Measurements from ENCODE around the gene TMED8.
"Not testable (repeated sequence)": the region's sequence is repeated elsewhere in the genome, so short reads cannot be mapped to it uniquely, and the experiment has no call there.

Gene TMED8, protein sequence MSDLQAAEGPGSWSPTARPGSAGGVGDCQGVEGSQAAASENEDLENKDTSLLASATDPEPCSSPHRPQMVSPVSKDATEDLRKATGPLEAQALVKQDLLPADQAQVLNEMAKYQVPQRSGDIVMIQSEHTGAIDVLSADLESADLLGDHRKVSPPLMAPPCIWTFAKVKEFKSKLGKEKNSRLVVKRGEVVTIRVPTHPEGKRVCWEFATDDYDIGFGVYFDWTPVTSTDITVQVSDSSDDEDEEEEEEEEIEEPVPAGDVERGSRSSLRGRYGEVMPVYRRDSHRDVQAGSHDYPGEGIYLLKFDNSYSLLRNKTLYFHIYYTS

DNA sequence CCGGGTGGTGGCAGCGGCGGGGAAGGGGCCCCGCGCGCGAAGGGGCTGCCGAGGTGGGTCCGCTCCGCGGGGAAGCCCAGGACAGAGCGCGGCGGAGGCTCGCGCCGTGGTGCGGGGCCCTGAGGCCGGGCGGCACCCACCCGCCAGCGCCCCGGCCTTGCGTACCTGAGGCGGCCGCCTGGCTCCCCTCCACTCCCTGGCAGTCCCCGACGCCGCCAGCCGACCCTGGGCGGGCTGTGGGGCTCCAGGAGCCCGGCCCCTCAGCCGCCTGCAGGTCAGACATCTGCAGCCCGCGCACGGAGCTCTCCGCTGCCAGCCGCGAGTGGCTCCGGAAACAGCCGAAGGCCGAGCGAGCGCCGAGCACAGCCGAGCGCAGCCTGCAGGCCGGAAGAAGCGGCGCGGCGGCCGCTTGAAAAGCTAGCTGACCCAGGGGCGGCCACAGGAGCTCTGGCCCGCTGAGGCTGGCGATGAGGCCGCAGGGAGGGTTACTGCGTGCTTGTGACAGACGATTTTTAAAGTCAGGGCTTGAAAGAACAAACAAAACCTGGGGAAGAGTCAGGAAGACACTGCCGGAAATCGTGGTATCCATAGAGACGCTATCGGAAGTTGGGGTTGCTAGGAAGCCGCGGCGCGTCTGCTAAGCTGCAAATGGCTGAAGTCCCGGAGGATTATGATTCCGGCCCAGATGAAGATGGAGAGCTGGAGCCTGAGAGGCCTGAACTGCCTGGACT lies at the start of gene TMED8, which contains the start of gene SAMD15:
Gene TMED8, minus strand, starts transcription at position 324 of the 731 bp plus-strand sequence. Its CDS starts 41 bp downstream, at position 283.
Gene SAMD15, plus strand, starts transcription at position 609 of the 731 bp plus-strand sequence. Its CDS starts 40 bp downstream, at position 649.
- DNase-seq: peak; percentile 85

DNA sequence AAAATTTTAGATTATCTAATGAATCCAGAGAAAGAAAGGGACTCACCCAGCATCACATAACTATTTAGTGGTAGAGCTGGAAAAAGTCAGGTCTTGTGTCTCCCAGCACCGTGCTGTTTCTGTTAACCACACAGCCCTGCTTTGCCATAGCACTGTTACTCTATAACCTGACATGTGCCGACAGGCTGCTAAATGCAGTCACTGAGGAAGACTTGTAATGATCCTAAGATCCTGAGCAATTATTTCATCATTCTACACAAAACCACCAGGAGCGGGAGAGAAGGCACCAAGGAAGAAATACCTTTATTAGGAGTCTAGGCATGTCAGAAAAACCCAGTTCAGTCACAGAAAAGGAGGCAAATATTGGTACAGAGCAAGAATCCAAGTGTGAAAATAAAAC lies 49.5 kb upstream of the TMED8 start:
- DNase-seq: no peak

DNA sequence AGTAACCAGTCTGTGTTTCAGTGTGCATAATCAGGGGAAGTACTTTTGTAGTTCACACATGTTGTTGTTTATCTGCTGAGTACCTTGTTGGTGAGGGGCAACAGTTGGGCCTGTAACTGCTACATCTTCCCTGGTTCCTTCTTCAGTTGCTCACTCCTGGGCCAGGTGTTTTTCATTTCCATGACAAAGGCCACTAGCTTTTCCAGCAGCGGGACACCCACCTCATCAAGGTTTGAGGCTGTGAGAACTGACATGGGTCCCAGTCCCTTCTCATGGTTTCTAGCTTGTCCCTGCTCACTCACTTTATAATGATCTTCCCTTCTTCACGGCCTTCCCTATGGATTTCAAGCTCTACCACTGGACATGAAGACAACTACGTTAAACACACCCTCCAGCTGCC lies 48.0 kb upstream of the TMED8 start:
- no peak for DNase-seq

DNA sequence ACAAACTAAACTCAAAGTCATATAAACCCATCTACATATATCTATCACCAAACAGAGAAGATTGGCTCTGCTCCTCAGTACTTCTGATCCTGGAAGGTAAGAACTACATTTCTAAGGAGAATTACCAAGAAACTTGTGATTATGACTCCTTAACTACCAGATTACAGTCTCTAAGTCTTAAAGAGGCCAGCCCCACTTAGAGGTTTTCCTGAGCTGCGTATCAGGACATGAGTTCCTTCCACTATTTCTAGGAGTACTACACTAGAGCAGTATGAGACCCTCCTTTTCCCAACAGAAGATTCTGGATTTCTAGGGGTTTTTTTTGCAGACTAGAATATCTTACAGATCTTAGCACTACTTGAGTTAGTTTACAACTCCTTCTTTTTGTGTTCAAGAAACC lies 46.5 kb upstream of the TMED8 start, which contains the start of gene NOXRED1:
Gene NOXRED1, minus strand, starts transcription at position 101 of the 400 bp plus-strand sequence. CDS start 634 bp downstream, outside the sequence.
- DNase-seq: no peak

DNA sequence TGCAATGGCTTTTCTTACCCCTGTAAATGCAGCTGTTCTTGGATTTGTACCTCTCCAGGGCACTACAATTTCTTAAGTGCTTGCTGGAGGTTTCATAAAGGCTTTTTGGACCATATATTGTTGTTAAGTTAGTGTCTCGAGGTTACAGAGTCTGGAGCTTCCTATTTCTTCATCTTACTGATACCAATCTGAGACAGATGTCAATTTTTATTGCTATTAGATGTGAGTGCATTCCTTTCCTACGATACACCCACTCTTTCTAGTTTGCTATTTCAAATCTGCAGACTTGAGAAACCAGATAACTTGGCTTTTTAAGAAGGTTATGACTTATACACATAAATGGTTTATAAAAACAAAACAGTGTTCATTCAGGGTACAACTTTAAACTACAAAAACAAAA lies 44.3 kb upstream of the TMED8 start:
- no peak for DNase-seq

GRCh38 chr14:77416836-77417235 lies 39.9 kb upstream of the TMED8 start:
- DNase-seq: no peak

DNA sequence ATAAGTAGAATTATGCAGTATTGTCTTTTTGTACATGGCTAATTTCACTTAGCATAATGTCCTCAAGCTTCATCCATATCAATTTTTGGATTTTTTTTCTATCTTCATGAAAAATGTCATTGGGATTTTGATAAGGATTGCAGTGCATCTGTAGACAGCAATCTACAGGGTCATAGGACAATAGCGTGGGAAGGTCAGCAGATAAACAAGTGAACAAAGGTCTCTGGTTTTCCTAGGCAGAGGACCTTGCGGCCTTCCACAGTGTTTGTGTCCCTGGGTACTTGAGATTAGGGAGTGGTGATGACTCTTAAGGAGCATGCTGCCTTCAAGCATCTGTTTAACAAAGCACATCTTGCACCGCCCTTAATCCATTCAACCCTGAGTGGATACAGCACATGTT lies 39.2 kb upstream of the TMED8 start:
- not testable (repeated sequence) for DNase-seq

GRCh38 chr14:77415403-77416030 lies 38.6 kb upstream of the TMED8 start:
- not testable (repeated sequence) for DNase-seq

DNA sequence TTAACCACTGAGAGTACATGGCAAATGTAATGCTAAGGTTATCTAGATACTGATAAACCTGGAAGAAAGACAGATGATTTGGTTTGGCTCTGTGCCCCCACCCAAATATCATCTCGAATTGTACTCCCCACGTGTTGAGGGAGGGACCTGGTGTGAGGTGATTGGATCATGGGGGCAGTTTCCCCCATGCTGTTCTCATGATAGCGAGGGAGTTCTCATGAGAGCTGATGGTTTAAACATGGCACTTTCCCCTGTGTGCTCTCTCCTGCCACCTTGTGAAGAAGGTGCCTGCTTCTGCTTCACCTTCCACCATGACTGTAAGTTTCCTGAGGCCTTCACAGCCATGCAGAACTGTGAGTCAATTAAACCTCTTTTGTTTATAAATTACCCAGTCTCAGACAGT lies 32.2 kb upstream of the TMED8 start:
- DNase-seq: no peak

GRCh38 chr14:77407158-77407557 lies 30.3 kb upstream of the TMED8 start:
- DNase-seq: no peak

GRCh38 chr14:77406718-77407117 lies 29.8 kb upstream of the TMED8 start:
- DNase-seq: no peak

DNA sequence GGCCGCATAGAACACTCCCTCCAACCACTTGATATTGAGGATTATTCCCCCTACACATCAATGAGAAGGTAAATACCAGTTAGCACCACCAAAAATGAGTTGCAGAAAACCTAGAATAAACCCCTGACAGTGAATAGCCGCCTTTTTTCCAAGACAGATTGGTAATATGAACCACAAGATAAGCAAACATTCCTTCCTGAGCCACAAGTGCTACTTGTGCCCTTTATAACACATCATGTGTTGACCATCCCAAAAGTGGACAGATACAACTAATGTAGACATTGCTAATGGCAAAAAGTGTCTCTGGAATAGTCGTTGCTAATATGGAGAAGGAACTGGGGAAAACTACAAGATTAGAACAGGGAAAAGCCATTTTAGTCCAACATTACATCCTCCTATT lies 29.2 kb upstream of the TMED8 start:
- no peak for DNase-seq

GRCh38 chr14:77403768-77404167 lies 26.9 kb upstream of the TMED8 start:
- no peak for DNase-seq

DNA sequence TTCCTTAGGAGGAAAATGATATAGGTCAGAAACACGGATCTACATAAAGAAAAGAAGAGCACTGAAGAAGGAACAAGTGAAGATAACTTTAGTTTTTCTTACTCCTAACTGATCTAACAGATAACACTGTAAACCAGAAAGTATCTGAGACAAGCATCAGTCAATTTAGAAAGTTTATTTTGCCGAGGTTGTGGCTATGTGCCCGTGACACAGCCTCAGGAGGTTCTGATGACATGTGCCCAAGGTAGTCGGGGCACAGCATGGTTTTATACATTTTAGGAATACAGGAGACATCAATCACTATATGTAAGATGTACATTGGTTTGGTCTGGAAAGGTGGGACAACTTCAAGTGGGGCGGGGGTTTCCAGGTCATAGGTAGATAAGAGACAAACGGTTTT lies 23.3 kb upstream of the TMED8 start:
- no peak for DNase-seq

GRCh38 chr14:77390188-77390587 lies 13.3 kb upstream of the TMED8 start:
- no peak for DNase-seq

GRCh38 chr14:77378701-77379100 lies 1.8 kb upstream of the TMED8 start:
- no peak for DNase-seq

DNA sequence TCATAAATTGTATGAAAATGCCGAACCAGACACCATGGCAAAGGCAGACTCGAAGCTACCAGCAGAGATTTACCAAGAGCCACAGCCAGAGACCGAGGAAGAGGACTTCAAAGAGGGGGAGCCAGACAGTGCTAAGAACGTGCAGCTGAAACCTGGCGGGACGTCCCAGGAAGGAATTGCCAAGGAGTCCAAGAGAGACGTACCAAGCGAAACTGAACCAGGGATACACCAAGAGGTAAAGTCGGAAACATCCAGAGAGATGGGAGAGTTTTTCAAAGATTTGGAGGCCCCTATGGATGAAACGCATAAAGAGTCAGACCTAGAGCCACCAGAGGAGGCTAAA lies 579 bp upstream of the TMED8 start:
- DNase-seq: no peak

DNA sequence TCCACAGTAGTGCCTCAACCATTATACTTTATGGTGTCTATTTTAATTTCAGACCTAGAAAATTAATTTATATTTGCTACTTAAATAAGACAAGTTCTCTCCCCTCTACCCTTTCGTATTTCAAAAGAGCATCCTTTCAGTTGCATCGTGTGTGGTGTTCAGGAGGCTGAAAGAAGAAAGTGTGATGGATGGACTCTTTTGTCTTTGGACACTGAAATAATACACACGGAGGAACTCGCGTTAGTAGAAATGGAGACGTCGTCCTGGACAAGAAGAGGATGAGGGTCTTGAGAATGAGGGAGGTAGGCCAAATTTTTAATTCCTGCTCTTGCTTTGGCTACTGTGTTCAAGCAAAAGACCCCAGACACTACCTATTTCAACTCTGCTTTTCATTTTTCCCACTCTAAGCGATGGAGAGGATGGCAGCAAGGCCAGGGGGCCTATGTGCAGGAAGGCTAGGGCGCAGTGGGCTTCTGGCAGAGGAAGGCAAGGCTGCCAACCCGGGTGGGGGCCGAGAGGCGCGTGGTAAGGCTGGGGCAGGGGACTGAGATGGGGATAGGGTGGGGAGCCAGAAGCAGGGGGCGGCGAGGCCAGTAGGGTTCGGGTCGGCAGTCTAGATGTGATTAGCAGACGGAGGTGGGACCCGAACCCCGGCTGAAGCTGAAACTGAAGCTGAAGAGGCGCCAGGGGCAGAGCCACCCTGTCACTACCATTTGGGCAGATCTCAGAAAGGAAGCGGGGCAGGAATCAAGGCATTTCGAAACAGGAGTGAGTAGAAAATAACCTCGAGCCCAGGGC lies 722 bp downstream of the TMED8 start:
- DNase-seq: peak; percentile 43

DNA sequence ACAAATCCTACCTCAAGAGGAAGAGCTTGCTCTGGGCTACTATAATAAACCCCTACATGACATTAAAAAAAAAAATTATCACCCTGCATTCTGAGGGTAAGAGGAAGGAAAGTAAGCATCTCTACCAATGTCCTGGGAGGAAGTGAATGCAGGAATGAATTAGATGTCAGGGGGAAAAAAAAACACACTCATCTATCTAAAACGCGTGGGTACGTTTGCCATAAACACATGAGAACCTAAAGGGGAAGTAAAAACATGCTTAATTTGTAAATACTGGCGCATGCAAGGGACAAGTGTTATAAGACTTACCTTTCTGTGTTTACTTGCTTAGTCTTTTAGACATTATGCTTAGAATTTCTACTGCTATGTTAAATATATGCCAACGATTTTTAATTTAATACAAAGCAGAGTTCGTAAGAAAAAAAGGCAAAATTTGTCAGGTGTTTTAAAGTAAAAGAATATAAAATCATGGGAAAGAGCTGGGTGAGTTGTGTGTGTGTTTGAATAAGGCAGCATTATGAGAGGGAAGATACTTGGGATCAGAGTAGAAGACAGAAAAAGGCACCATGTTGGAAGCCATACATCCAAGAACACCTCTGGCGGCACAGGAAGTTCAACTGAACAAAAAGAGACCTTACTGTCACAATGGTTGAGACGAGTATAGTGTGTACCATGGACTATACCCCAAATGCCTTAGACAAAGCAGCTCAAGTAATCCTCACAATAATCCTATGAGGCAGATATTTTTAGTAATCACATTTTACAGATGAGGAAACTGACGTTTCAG lies 1.5 kb downstream of the TMED8 start:
- DNase-seq: no peak

GRCh38 chr14:77372304-77372841 lies 4.5 kb downstream of the TMED8 start:
- DNase-seq: no peak

- DNase-seq: no peak
Measured at GRCh38 chr14:77369285-77369684, 7.6 kb downstream of the TMED8 start.

GRCh38 chr14:77364146-77364545 lies 12.7 kb downstream of the TMED8 start:
- no peak for DNase-seq
